GM10248 (cell line): ENCODE measurements around the gene CLDN4.

Source experiments
- CTCF ChIA-PET: fragments of 300-600 bp; sonication (Branson Sonifier 250); formaldehyde crosslinking; extraction: SDS; loops from one replicate; lab custom pipeline; 2021; ENCODE audit warnings: antibody characterized with exemption; lab: Yijun Ruan, JAX
- POLR2A ChIA-PET: fragments of 350-650 bp; sonication (Branson Sonifier 250); formaldehyde crosslinking; extraction: SDS; loops from one replicate; lab custom pipeline; 2020; ENCODE audit warnings: antibody characterized with exemption; lab: Yijun Ruan, JAX
- DNase-seq: peaks from one replicate; pipeline ENCODE4 v3.0.0; 2012; ENCODE audit errors: extremely low spot score
- CTCF ChIP-seq: IDR thresholded peaks from 2 replicates; pipeline ENCODE4 v1.5.1; 2012; ENCODE audit warnings: mild to moderate bottlenecking, low read depth; ENCODE audit errors: extremely low read depth, missing control alignments, control extremely low read depth

CLDN4 gene

GRCh38 chr7:73861305-73861704 is 30.5 kb downstream of the CLDN4 start:
- ChIA-PET POLR2A (no interaction called here), CTCF (interaction anchor here (1.1 to 5.6 kb wide), 2 partner anchors 49 to 165 kb away, joined by 3 to 38 read pairs; no protein-coding TSS in a partner anchor)
- no peak for DNase-seq
- TF ChIP-seq CTCF, result no peak

GRCh38 chr7:73864981-73865711 is 34.4 kb downstream of the CLDN4 start:
- ChIA-PET CTCF (interaction anchor here (0.7 to 5.6 kb wide), 9 partner anchors 9 to 259 kb away, joined by 3 to 38 read pairs (median 3); no protein-coding TSS in a partner anchor), POLR2A (interaction anchor here (0.5 kb wide), 1 partner anchor 236 kb away, joined by 4 read pairs; no protein-coding TSS in a partner anchor)
- no peak for TF ChIP-seq CTCF
- DNase-seq, result no peak

- TF ChIP-seq CTCF, result peak; percentile 61
- ChIA-PET POLR2A (interaction anchor here (0.5 kb wide), 1 partner anchor 235 kb away, joined by 4 read pairs; no protein-coding TSS in a partner anchor), CTCF (interaction anchor here (1.0 to 5.6 kb wide), 6 partner anchors 9 to 259 kb away, joined by 3 to 38 read pairs (median 5); no protein-coding TSS in a partner anchor)
- DNase-seq, result peak; percentile 50
These were observed 35.1 kb downstream of the CLDN4 start for GRCh38 chr7:73865738-73866445.

- ChIA-PET POLR2A (no interaction called here), CTCF (interaction anchor here (1.0 to 5.6 kb wide), 4 partner anchors 10 to 260 kb away, joined by 3 to 38 read pairs (median 6); no protein-coding TSS in a partner anchor)
- no peak for DNase-seq
- TF ChIP-seq CTCF, result no peak
These were observed 35.6 kb downstream of the CLDN4 start for GRCh38 chr7:73866446-73866767.

GRCh38 chr7:73869011-73869798 is 38.4 kb downstream of the CLDN4 start:
- POLR2A ChIA-PET, result no interaction called here
- TF ChIP-seq CTCF, result no peak
- CTCF ChIA-PET, result interaction anchor here (1.1 to 1.5 kb wide), 3 partner anchors 19 to 157 kb away, joined by 3 to 7 read pairs (median 4); no protein-coding TSS in a partner anchor
- no peak for DNase-seq
